Adipose tissue (tissue), 3 donors: ENCODE results near the gene DCST2. TPM values are rescaled to one million over a fixed set of nuclear protein-coding genes. Genes with fewer than 3 reads are reported as not detected.

Source experiments
- H3K27ac ChIP-seq: one replicate; pipeline ENCODE4 v1.5.1; 2013; ENCODE audit warnings: low read depth, low read length
- WGBS, 3 donors: extraction: QIAGEN DNeasy Blood & Tissue Kit; methylation state at CpG; one replicate each; pipeline ENCODE4 v1.1.7; 2013; 5-methylcytosine and 5-hydroxymethylcytosine counted together
- polyA plus RNA-seq, 3 donors: library from polyadenylated mRNA; stranded (reverse); fragments of 200-250 nt; gene quantifications; one replicate each; pipeline ENCODE4 v1.2.3, GENCODE V29; 2013
- donor health status: healthy with polysubstance abuse.
- donor health status: Bipolar disorder and iron deficiency.
- donor health status: healthy.

The DCST2 gene
- polyA plus RNA-seq, 3 donors, result 0.48 to 0.86 (median 0.67) TPM

DNA sequence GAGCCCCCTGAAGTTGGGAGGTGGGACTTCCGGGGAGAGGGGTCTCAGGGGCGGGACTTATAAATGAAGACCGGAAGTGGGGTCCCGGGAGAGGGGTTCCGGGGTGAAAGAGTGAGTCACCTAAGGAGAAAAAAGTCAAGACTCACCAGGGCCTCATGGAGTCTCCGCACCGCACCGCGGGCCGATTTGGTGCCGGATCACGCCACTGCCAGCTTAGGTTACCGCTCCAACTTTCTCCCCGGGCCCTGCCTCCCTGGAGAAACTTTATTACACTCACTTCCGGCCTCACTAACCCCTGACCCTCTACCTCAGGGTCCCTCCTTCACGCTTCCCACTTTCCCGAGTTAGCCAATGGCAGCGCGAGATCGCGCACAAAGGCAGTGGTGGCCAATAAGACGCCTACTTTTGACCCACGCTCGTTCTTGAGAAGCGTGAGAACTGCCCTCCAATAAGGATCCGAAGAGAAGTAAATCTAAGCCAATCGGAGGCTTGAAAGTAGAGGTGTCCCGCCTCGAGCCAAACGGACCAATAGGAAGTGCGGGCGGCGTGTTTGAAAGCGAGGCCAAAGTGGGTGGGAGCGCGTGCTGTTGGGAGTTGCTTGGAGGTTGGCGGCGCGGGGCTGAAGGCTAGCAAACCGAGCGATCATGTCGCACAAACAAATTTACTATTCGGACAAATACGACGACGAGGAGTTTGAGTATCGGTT, 59.3 kb downstream of the DCST2 start, which contains the start of gene CKS1B:
Gene CKS1B, plus strand, starts transcription at position 580 of the 706 bp plus-strand sequence. Its CDS starts 65 bp downstream, at position 645.
- 0 to 1% (median 1%) methylated on average over 47 of the region's 47 CpGs for WGBS, 3 donors
- peak within 1 kb of the TSS; percentile 80 for H3K27ac ChIP-seq

- peak overlapping the region; percentile 80 for H3K27ac ChIP-seq
- WGBS, 3 donors, result 3 to 6% (median 4%) methylated on average over 35 to 37 of the region's 37 CpGs
Measured at GRCh38 chr1:154973344-154974101, 60.1 kb downstream of the DCST2 start.

GRCh38 chr1:154972517-154973343, 60.9 kb downstream of the DCST2 start:
- H3K27ac ChIP-seq, result peak overlapping the region; percentile 64
- 16 to 37% (median 27%) methylated on average over 18 of the region's 18 CpGs for WGBS, 3 donors

GRCh38 chr1:154972213-154972516, 61.4 kb downstream of the DCST2 start:
- peak overlapping the region; percentile 61 for H3K27ac ChIP-seq
- WGBS, 3 donors, result 42 to 68% (median 61%) methylated on average over 3 of the region's 3 CpGs

GRCh38 chr1:154971341-154971998, 62.1 kb downstream of the DCST2 start:
- 32 to 47% (median 39%) methylated on average over 10 of the region's 10 CpGs for WGBS, 3 donors
- peak overlapping the region; percentile 51 for H3K27ac ChIP-seq

GRCh38 chr1:154970631-154971340, 62.8 kb downstream of the DCST2 start, which contains the start of gene SHC1:
TSS of gene SHC1 (minus strand) at chr1:154970747. CDS start at chr1:154970526, 221 bp downstream.
- 11 to 30% (median 12%) methylated on average over 15 of the region's 15 CpGs for WGBS, 3 donors
- H3K27ac ChIP-seq, result peak within 1 kb of the TSS; percentile 73

DNA sequence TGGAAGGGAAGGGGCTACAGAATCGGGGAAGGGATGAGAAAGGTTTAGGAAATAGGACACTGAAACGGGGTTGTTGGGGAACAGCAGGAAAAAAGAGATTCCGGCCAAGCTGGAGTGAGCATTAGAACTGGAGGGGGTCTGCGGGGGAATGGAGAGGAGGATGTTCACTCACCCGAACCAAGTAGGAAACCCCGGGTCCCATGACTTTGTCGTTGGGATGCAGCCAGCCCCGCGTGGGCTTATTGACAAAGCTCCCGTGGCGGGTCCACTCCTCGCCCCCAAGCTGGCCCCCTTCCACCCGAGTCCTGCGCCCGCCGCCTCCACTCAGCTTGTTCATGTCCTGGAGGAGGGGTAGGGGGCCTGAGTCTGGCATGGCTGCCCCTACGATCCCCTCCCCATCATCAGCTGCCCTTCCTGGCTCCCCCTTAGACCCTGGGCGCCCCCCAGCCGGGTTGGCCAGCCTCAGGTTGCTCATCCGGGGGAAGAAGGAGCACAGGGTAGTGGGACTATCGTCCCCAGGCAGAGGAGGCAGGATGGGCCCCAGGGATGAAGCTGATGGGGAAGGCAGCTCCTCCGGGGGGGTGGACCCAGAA, 63.6 kb downstream of the DCST2 start:
- WGBS, 3 donors, result 21 to 49% (median 33%) methylated on average over 19 to 22 of the region's 22 CpGs
- H3K27ac ChIP-seq, result peak overlapping the region; percentile 73

- no peak overlapping the region for H3K27ac ChIP-seq
- 54 to 66% (median 54%) methylated on average over 5 of the region's 5 CpGs for WGBS, 3 donors
Measured at GRCh38 chr1:154969246-154969645, 64.3 kb downstream of the DCST2 start.

- 73 to 87% (median 79%) methylated on average over 2 to 3 of the region's 3 CpGs for WGBS, 3 donors
- H3K27ac ChIP-seq, result no peak overlapping the region
Measured at GRCh38 chr1:154968731-154969130, 64.8 kb downstream of the DCST2 start.

Other genes starting within 250 kb of the DCST2 start
- under 1 TPM; 0.14 to 0.67 (median 0.40) TPM for gene KCNN3, start 163.5 kb downstream of the DCST2 start, polyA plus RNA-seq
- 10 to 100 TPM; 30.1 to 49.0 (median 37.7) TPM for gene PMVK, start 97.1 kb downstream of the DCST2 start, polyA plus RNA-seq
- 10 to 100 TPM; 35.1 to 53.5 (median 38.6) TPM for gene PBXIP1, start 77.7 kb downstream of the DCST2 start, polyA plus RNA-seq
- 10 to 100 TPM in 2 of 3 donors, 1 to 10 TPM in 1; 9.1 to 13.9 (median 13.4) TPM for gene PYGO2, start 72.0 kb downstream of the DCST2 start, polyA plus RNA-seq
- gene SHC1, start 63.0 kb downstream of the DCST2 start, polyA plus RNA-seq, result 100 to 1,000 TPM in 2 of 3 donors, 10 to 100 TPM in 1; 49.1 to 197 (median 110) TPM
- gene CKS1B, start 59.1 kb downstream of the DCST2 start, polyA plus RNA-seq, result 10 to 100 TPM; 23.6 to 88.9 (median 76.3) TPM
- gene FLAD1, start 50.4 kb downstream of the DCST2 start, polyA plus RNA-seq, result 10 to 100 TPM; 15.3 to 37.9 (median 21.7) TPM
- gene LENEP, start 40.2 kb downstream of the DCST2 start, polyA plus RNA-seq, result not detected
- gene ZBTB7B, start 31.0 kb downstream of the DCST2 start, polyA plus RNA-seq, result 10 to 100 TPM; 30.4 to 55.4 (median 35.7) TPM
- not detected for gene DCST1, start within 50 bp of the DCST2 start, polyA plus RNA-seq
- 100 to 1,000 TPM in 2 of 3 donors, 10 to 100 TPM in 1; 47.1 to 217 (median 169) TPM for gene ADAM15, start 17.5 kb upstream of the DCST2 start, polyA plus RNA-seq
- gene EFNA4, start 30.0 kb upstream of the DCST2 start, polyA plus RNA-seq, result 1 to 10 TPM; 1.7 to 7.1 (median 4.6) TPM
- 1 to 10 TPM in 1 of 3 donors, under 1 TPM in 2; 0.56 to 1.3 (median 0.67) TPM for gene EFNA3, start 45.1 kb upstream of the DCST2 start, polyA plus RNA-seq
- gene EFNA1, start 94.1 kb upstream of the DCST2 start, polyA plus RNA-seq, result 10 to 100 TPM; 30.3 to 56.9 (median 32.9) TPM
- 10 to 100 TPM; 33.4 to 39.4 (median 36.7) TPM for gene SLC50A1, start 102.1 kb upstream of the DCST2 start, polyA plus RNA-seq
- 100 to 1,000 TPM; 177 to 203 (median 201) TPM for gene DPM3, start 106.8 kb upstream of the DCST2 start, polyA plus RNA-seq
- gene KRTCAP2, start 139.5 kb upstream of the DCST2 start, polyA plus RNA-seq, result 100 to 1,000 TPM; 176 to 267 (median 201) TPM
- gene TRIM46, start 140.1 kb upstream of the DCST2 start, polyA plus RNA-seq, result under 1 TPM; 0.16 to 0.45 (median 0.33) TPM
- gene THBS3, start 174.1 kb upstream of the DCST2 start, polyA plus RNA-seq, result 10 to 100 TPM; 12.0 to 31.5 (median 13.7) TPM
- gene MTX1, start 174.9 kb upstream of the DCST2 start, polyA plus RNA-seq, result 10 to 100 TPM; 32.4 to 67.6 (median 47.1) TPM
- 10 to 100 TPM in 2 of 3 donors, 1 to 10 TPM in 1; 7.6 to 15.5 (median 14.2) TPM for gene ENTREP3, start 221.7 kb upstream of the DCST2 start, polyA plus RNA-seq
- gene SCAMP3, start 228.6 kb upstream of the DCST2 start, polyA plus RNA-seq, result 10 to 100 TPM; 29.9 to 76.7 (median 53.8) TPM
- 10 to 100 TPM; 25.1 to 37.9 (median 30.1) TPM for gene CLK2, start 239.7 kb upstream of the DCST2 start, polyA plus RNA-seq
- gene HCN3, start 243.7 kb upstream of the DCST2 start, polyA plus RNA-seq, result 1 to 10 TPM; 1.0 to 1.6 (median 1.3) TPM